OCI-LY7 (cell line): Measurements from ENCODE around the gene ERCC6. TPM values are rescaled to one million over a fixed set of nuclear protein-coding genes. Genes with fewer than 3 reads are reported as not detected.

Experiments
- BruUV-seq: library from RNA; stranded (reverse); fragments of 400-500 nt; replicated peaks from 2 replicates; lab custom pipeline; 2021; lab: Mats Ljungman, UMichigan
- CTCF ChIA-PET: fragments of 300-600 bp; sonication (Branson Sonifier 250); formaldehyde crosslinking; loops from one replicate; lab custom pipeline; 2022; ENCODE audit warnings: antibody characterized with exemption; ENCODE audit not compliant: unreplicated experiment; lab: Charles Lee
- POLR2A ChIA-PET: fragments of 300-600 bp; sonication (Branson Sonifier 250); formaldehyde crosslinking; loops from one replicate; lab custom pipeline; 2022; ENCODE audit warnings: antibody characterized with exemption; lab: Charles Lee
- DNase-seq: peaks from one replicate; pipeline ENCODE4 v3.0.0-alpha.2; 2015; ENCODE audit warnings: low spot score
- H2AFZ ChIP-seq: fragments of 200-600 bp; sonication (generic), shearing (Covaris generic); 2 replicates; pipeline ENCODE4 v1.6.1; 2014; ENCODE audit warnings: mild to moderate bottlenecking, antibody characterized with exemption, low read length, moderate library complexity
- H3K27ac ChIP-seq: fragments of 200-600 bp; sonication (generic); 2 replicates; pipeline ENCODE4 v1.5.1; 2014; ENCODE audit warnings: mixed run types, low read depth, mild to moderate bottlenecking, moderate library complexity, low read length, inconsistent platforms; ENCODE audit not compliant: poor library complexity, severe bottlenecking
- H3K36me3 ChIP-seq: fragments of 200-600 bp; sonication (generic); 2 replicates; pipeline ENCODE4 v1.6.1; 2014; ENCODE audit warnings: mild to moderate bottlenecking, antibody characterized with exemption, low read length, moderate library complexity, mixed read lengths; ENCODE audit not compliant: insufficient read depth
- H3K4me1 ChIP-seq: fragments of 200-600 bp; sonication (generic); 2 replicates; pipeline ENCODE4 v1.5.1; 2014; ENCODE audit warnings: mild to moderate bottlenecking, low read length; ENCODE audit not compliant: insufficient read depth, poor library complexity, severe bottlenecking
- H3K4me2 ChIP-seq: fragments of 200-600 bp; sonication (generic); 2 replicates; pipeline ENCODE4 v1.6.1; 2014; ENCODE audit warnings: mild to moderate bottlenecking, low read length
- H3K4me3 ChIP-seq: fragments of 200-600 bp; sonication (generic); 2 replicates; pipeline ENCODE4 v1.5.1; 2014; ENCODE audit warnings: mild to moderate bottlenecking, low read depth, low read length; ENCODE audit not compliant: poor library complexity, severe bottlenecking
- H3K79me2 ChIP-seq: fragments of 200-600 bp; sonication (generic); 2 replicates; pipeline ENCODE4 v1.6.1; 2016; ENCODE audit warnings: low read depth, mild to moderate bottlenecking, low read length, moderate library complexity, mixed read lengths; ENCODE audit not compliant: insufficient read depth
- H3K9me2 ChIP-seq: fragments of 200-600 bp; sonication (generic); 2 replicates; pipeline ENCODE4 v1.6.1; 2016; ENCODE audit warnings: mild to moderate bottlenecking, low read length, mixed read lengths; ENCODE audit not compliant: insufficient read depth
- H3K9me3 ChIP-seq: fragments of 200-600 bp; sonication (generic); 2 replicates; pipeline ENCODE4 v1.6.1; 2014; ENCODE audit warnings: mild to moderate bottlenecking, mixed run types, low read length, mixed read lengths
- H4K20me1 ChIP-seq: fragments of 200-600 bp; sonication (generic); 2 replicates; pipeline ENCODE4 v1.6.1; 2014; ENCODE audit warnings: mild to moderate bottlenecking, antibody characterized with exemption, low read length, moderate library complexity, mixed read lengths; ENCODE audit not compliant: insufficient read depth
- EZH2phosphoT487 ChIP-seq: fragments of 200-600 bp; sonication (generic); IDR thresholded peaks from 2 replicates; pipeline ENCODE4 v1.6.1; 2018; ENCODE audit warnings: low read depth, borderline replicate concordance, mild to moderate bottlenecking, mixed run types, antibody characterized with exemption, low read length, moderate library complexity, mixed read lengths
- intact Hi-C: fragments of 100-400 bp; cut with micrococcal nuclease; formaldehyde crosslinking; loops from one replicate; pipeline ENCODE4 v1.10.0; 2022; ENCODE audit not compliant: unreplicated experiment
- total RNA-seq, 2 experiments: library from RNA; depleted of rRNA in 1 of 2; stranded (reverse); fragments of >200 nt in 1 of 2; shearing (Covaris generic) in 1 of 2; gene quantifications; 2 replicates each; pipeline ENCODE4 v1.2.3, GENCODE V29; 2014 to 2022
- TF ChIP-seq, protein P1 (sequence below): fragments of 200-600 bp; sonication (generic); conservative IDR thresholded peaks from 2 replicates; pipeline ENCODE4 v1.5.1; 2014; ENCODE audit warnings: mild to moderate bottlenecking, antibody characterized with exemption, low read length, moderate library complexity, mixed read lengths

The ERCC6 gene
- total RNA-seq, 2 experiments from 2014 or later = 7.8 to 25.7 TPM

DNA sequence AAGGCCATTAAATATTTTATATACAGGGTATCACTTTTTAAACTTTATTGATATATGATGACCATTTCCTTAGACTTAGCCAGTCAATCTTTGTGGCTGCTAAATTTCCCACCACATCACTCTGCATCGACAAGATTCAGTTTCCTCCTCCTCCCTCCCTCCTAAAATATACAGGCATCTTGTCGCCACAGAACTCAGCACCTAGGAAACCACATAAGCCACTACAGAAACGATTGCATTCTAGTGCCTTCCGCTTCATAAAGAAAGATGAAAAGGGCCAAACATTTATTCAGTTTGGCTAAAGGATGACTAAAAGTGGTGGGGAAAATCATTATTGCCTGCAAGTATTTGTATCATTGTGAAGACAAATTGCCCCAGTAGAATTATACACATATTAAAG lies 30.7 kb downstream of the ERCC6 start:
- Histone ChIP-seq H3K36me3 (no peaks in the 10 kb centered on the region), H3K9me2 (no peaks in the 10 kb centered on the region), H3K27ac (no peak overlapping the region), H4K20me1 (no peaks in the 10 kb centered on the region), H3K4me2 (no peak overlapping the region), H3K9me3 (no peaks in the 10 kb centered on the region), H3K4me1 (no peaks in the 10 kb centered on the region), H2AFZ (no peak overlapping the region), H3K4me3 (no peak overlapping the region), H3K79me2 (no peaks in the 10 kb centered on the region)
- ChIA-PET CTCF (interaction anchor here (3.0 kb wide), 1 partner anchor 100 kb away, joined by 12 read pairs; no protein-coding TSS in a partner anchor), POLR2A (no interaction called here)
- intact Hi-C loops = no loop called here
- no TSS peak for BruUV-seq
- TF ChIP-seq, protein P1, sequence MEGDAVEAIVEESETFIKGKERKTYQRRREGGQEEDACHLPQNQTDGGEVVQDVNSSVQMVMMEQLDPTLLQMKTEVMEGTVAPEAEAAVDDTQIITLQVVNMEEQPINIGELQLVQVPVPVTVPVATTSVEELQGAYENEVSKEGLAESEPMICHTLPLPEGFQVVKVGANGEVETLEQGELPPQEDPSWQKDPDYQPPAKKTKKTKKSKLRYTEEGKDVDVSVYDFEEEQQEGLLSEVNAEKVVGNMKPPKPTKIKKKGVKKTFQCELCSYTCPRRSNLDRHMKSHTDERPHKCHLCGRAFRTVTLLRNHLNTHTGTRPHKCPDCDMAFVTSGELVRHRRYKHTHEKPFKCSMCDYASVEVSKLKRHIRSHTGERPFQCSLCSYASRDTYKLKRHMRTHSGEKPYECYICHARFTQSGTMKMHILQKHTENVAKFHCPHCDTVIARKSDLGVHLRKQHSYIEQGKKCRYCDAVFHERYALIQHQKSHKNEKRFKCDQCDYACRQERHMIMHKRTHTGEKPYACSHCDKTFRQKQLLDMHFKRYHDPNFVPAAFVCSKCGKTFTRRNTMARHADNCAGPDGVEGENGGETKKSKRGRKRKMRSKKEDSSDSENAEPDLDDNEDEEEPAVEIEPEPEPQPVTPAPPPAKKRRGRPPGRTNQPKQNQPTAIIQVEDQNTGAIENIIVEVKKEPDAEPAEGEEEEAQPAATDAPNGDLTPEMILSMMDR = no peak
- DNase-seq = no peak

DNA sequence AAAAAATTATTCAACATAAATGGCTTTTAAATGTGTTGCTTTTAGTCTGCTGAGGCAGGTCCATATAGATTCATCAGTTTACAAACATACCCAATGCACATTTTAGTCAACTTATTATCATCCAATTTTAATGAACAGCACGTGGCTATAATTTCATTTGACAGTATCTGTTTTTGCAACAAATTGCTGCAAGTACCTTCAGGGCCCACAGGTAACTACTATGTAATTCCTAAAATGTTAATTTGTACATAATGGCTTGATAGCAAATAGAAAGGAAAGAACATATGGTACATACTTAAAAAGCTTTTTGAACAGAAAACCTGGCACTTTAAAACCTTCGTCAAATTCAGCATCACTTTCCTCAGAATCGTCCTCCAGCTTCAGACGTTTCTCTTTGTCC lies 33.3 kb downstream of the ERCC6 start:
- Histone ChIP-seq H4K20me1 (no peaks in the 10 kb centered on the region), H3K9me3 (no peaks in the 10 kb centered on the region), H3K79me2 (no peaks in the 10 kb centered on the region), H3K4me2 (no peak overlapping the region), H3K36me3 (no peaks in the 10 kb centered on the region), H3K4me1 (no peaks in the 10 kb centered on the region), H3K27ac (no peak overlapping the region), H2AFZ (no peak overlapping the region), H3K4me3 (no peak overlapping the region), H3K9me2 (no peaks in the 10 kb centered on the region)
- ChIA-PET CTCF (no interaction called here), POLR2A (no interaction called here)
- no peak for DNase-seq
- intact Hi-C loops = no loop called here
- TF ChIP-seq, protein P1 = no peak
- TF ChIP-seq EZH2phosphoT487 = no peak
- no TSS peak for BruUV-seq

DNA sequence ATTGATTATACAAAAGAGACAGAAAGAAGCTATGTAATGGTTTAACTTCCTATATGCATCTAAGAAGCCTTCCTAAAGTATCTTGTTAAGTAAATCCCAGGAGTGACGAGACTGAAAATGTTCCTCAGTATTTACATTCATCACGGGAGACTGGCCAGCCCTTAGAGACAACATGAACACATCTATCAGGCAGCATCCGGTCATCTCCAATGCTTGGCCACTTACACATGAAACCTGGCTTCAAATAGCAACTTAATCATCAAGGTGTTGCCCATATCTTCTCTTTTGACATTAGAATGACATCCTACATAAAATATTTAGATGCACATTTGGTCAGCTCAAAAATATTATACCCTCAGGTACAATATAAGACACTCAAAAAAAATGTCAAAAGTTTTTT lies 33.8 kb downstream of the ERCC6 start:
- CTCF ChIA-PET = no interaction called here
- no peak overlapping the region for H3K4me2 ChIP-seq
- intact Hi-C loops = no loop called here

More for the DNA sequence above, 33.8 kb downstream of the ERCC6 start:
- Histone ChIP-seq H3K79me2 (no peaks in the 10 kb centered on the region), H2AFZ (no peak overlapping the region), H3K36me3 (no peaks in the 10 kb centered on the region), H4K20me1 (no peaks in the 10 kb centered on the region), H3K4me3 (no peak overlapping the region), H3K9me3 (no peaks in the 10 kb centered on the region), H3K9me2 (no peaks in the 10 kb centered on the region), H3K27ac (no peak overlapping the region), H3K4me1 (no peaks in the 10 kb centered on the region)
- TF ChIP-seq EZH2phosphoT487 = no peak
- TF ChIP-seq, protein P1 = no peak
- POLR2A ChIA-PET = no interaction called here
- BruUV-seq = no TSS peak
- no peak for DNase-seq
